Tibial nerve (tissue), 4 donors: Measurements from ENCODE around the gene KAT8. TPM values are rescaled to one million over a fixed set of nuclear protein-coding genes. Genes with fewer than 3 reads are reported as not detected.
A peak's percentile ranks its signal among the peaks of the same experiment; 100 is the strongest.

Experiments used
- DNase-seq, 2 donors: peaks; one replicate each; pipeline ENCODE4 v3.0.0-alpha.2; 2019; ENCODE audit warnings: low spot score in 2 of 2
- H3K27ac ChIP-seq, 4 donors: fragments of 200-600 bp; sonication (generic) in 3 of 4; one replicate each; pipeline ENCODE4 v1.5.1; 2017 to 2019; ENCODE audit warnings: mild to moderate bottlenecking in 1 of 4
- H3K27me3 ChIP-seq, 2 donors: fragments of 200-600 bp; sonication (generic) in 1 of 2; one replicate each; pipeline versions ENCODE4 v1.5.1 to v1.6.0; 2017 to 2019
- H3K36me3 ChIP-seq, 3 donors: fragments of 200-600 bp; sonication (generic); one replicate each; pipeline ENCODE4 v1.5.1; 2018 to 2019
- H3K4me1 ChIP-seq, 4 donors: fragments of 200-600 bp; sonication (generic) in 3 of 4; one replicate each; pipeline ENCODE4 v1.5.1; 2017 to 2019
- H3K4me3 ChIP-seq, 4 donors: fragments of 200-600 bp; sonication (generic) in 3 of 4; one replicate each; pipeline ENCODE4 v1.5.1; 2017 to 2019; ENCODE audit warnings: mild to moderate bottlenecking in 1 of 4, moderate library complexity in 1 of 4
- H3K9me3 ChIP-seq, 4 donors: fragments of 200-600 bp; sonication (generic) in 3 of 4; one replicate each; pipeline ENCODE4 v1.5.1; 2017 to 2019
- CTCF ChIP-seq, 5 experiments: fragments of 200-600 bp in 3 of 5; fragments of 450-650 bp in 2 of 5; sonication (generic) in 3 of 5; IDR thresholded peaks; one replicate each; pipeline ENCODE4 v1.5.1; 2016 to 2019; ENCODE audit warnings: antibody characterized with exemption in 5 of 5, mild to moderate bottlenecking in 3 of 5, moderate library complexity in 2 of 5
- EP300 ChIP-seq, 2 donors: sonication (generic); formaldehyde crosslinking; IDR thresholded peaks; one replicate each; pipeline ENCODE4 v1.6.1; 2017; ENCODE audit warnings: antibody characterized with exemption in 2 of 2, mild to moderate bottlenecking in 1 of 2
- POLR2A ChIP-seq, 2 donors: fragments of 450-650 bp; IDR thresholded peaks; one replicate each; pipeline ENCODE4 v1.6.1; 2017; ENCODE audit warnings: antibody characterized with exemption in 2 of 2, mild to moderate bottlenecking in 2 of 2, moderate library complexity in 2 of 2
- WGBS, 2 donors: methylation state at CpG; one replicate each; pipeline ENCODE4 v1.1.5; 2018; 5-methylcytosine and 5-hydroxymethylcytosine counted together
- total RNA-seq, 4 donors: library from RNA; depleted of rRNA; stranded (reverse); fragments of >200 nt; gene quantifications; one replicate each; pipeline ENCODE4 v1.1.0, GENCODE V29; 2016

The KAT8 gene
- 10 to 100 TPM; 79.5 to 99.0 (median 92.7) TPM for total RNA-seq

- no peaks in the 10 kb centered on the region for H3K27me3 ChIP-seq
- peaks cover 0 to 42% (median 3%) of the 10 kb centered on the region in 3 donors for H3K36me3 ChIP-seq
- no peaks in the 10 kb centered on the region for H3K9me3 ChIP-seq
- H3K4me3 ChIP-seq, result peak within 1 kb of the TSS; percentile 64 to 88 (median 84)
- WGBS, 2 donors, result 1% methylated on average over 60 of the region's 68 CpGs
- peaks cover 0 to 37% (median 18%) of the 10 kb centered on the region in 4 donors for H3K4me1 ChIP-seq
- H3K27ac ChIP-seq, result peak within 1 kb of the TSS; percentile 93 to 99 (median 98)
- TF ChIP-seq CTCF (IDR thresholded peaks at IDR 0.05) (no peak), POLR2A (IDR thresholded peaks at IDR 0.05) (peak; percentile 86 to 89), EP300 (IDR thresholded peaks at IDR 0.05) (peak; percentile 69 to 90)
- peak; percentile 97 for DNase-seq
Observed at GRCh38 chr16:31117384-31118222, at the start of gene KAT8. TSS of gene KAT8 (plus strand) at chr16:31117664. CDS start at chr16:31117682, 18 bp downstream.

- peak overlapping the region in 2 of 4 donors; percentile 97 for H3K27ac ChIP-seq
Observed at GRCh38 chr16:31071861-31072260, 45.6 kb upstream of the KAT8 start.

GRCh38 chr16:31072540-31073141, 44.8 kb upstream of the KAT8 start:
- Histone ChIP-seq H3K27ac (peak overlapping the region; percentile 89 to 97 (median 96)), H3K27me3 (no peaks in the 10 kb centered on the region), H3K4me1 (peaks cover 0 to 38% (median 19%) of the 10 kb centered on the region in 4 donors), H3K9me3 (no peaks in the 10 kb centered on the region), H3K36me3 (peaks cover 0 to 18% (median 5%) of the 10 kb centered on the region in 3 donors), H3K4me3 (peak overlapping the region; percentile 88 to 100 (median 97))
- WGBS, 2 donors, result 2 to 3% methylated on average over 27 of the region's 27 CpGs
- TF ChIP-seq POLR2A (IDR thresholded peaks at IDR 0.05) (no peak), EP300 (IDR thresholded peaks at IDR 0.05) (no peak), CTCF (IDR thresholded peaks at IDR 0.05) (no peak)
- DNase-seq, result no peak

More at GRCh38 chr16:31071861-31072260, 45.6 kb upstream of the KAT8 start:
- TF ChIP-seq CTCF (IDR thresholded peaks at IDR 0.05), result no peak
- no peak for TF ChIP-seq EP300 (IDR thresholded peaks at IDR 0.05)
- TF ChIP-seq POLR2A (IDR thresholded peaks at IDR 0.05), result no peak
- H3K4me1 ChIP-seq, result peaks cover 0 to 38% (median 19%) of the 10 kb centered on the region in 4 donors
- H3K9me3 ChIP-seq, result no peaks in the 10 kb centered on the region
- peak overlapping the region in 1 of 4 donors; percentile 96 for H3K4me3 ChIP-seq
- WGBS, 2 donors, result 23 to 35% methylated on average over 4 of the region's 4 CpGs
- peaks cover 0 to 10% (median 0%) of the 10 kb centered on the region in 3 donors for H3K36me3 ChIP-seq
- DNase-seq, result no peak
- no peaks in the 10 kb centered on the region for H3K27me3 ChIP-seq

- TF ChIP-seq POLR2A (IDR thresholded peaks at IDR 0.05), result no peak
- peak in 2 of 5 experiments; percentile 16 to 60 for TF ChIP-seq CTCF (IDR thresholded peaks at IDR 0.05)
- TF ChIP-seq EP300 (IDR thresholded peaks at IDR 0.05), result no peak
- Histone ChIP-seq H3K27me3 (no peaks in the 10 kb centered on the region), H3K4me3 (peak overlapping the region; percentile 88 to 100 (median 97)), H3K4me1 (peaks cover 0 to 38% (median 19%) of the 10 kb centered on the region in 4 donors), H3K9me3 (no peaks in the 10 kb centered on the region), H3K27ac (peak overlapping the region; percentile 89 to 97 (median 96)), H3K36me3 (peaks cover 0 to 25% (median 12%) of the 10 kb centered on the region in 3 donors)
- DNase-seq, result peak; percentile 75 to 88
- 1% methylated on average over 44 to 64 of the region's 83 CpGs for WGBS, 2 donors
Observed at GRCh38 chr16:31073142-31073969, 44.1 kb upstream of the KAT8 start.
